GM18858 (cell line): ENCODE data around the gene LRPAP1.

Experiments
- ATAC-seq: cut with Tn5 transposase; IDR thresholded peaks from one replicate; pipeline ENCODE4 v1.9.1; 2021; ENCODE audit not compliant: unreplicated experiment

The LRPAP1 gene

GRCh38 chr4:3502941-3503936 is 29.0 kb downstream of the LRPAP1 start:
- no peak for ATAC-seq

GRCh38 chr4:3501825-3502425 is 30.3 kb downstream of the LRPAP1 start:
- ATAC-seq: no peak

GRCh38 chr4:3501126-3501824 is 30.9 kb downstream of the LRPAP1 start:
- ATAC-seq: no peak

- no peak for ATAC-seq
These were observed 31.6 kb downstream of the LRPAP1 start for GRCh38 chr4:3500634-3501101.

GRCh38 chr4:3500111-3500510 is 32.1 kb downstream of the LRPAP1 start:
- no peak for ATAC-seq

- ATAC-seq: no peak
These were observed 32.5 kb downstream of the LRPAP1 start for GRCh38 chr4:3499710-3500109.

- ATAC-seq: no peak
These were observed 33.2 kb downstream of the LRPAP1 start for GRCh38 chr4:3498901-3499510.

- ATAC-seq: no peak
These were observed 33.8 kb downstream of the LRPAP1 start for GRCh38 chr4:3498407-3498806.

GRCh38 chr4:3497523-3498389 is 34.5 kb downstream of the LRPAP1 start:
- ATAC-seq: no peak

- ATAC-seq: no peak
These were observed 35.1 kb downstream of the LRPAP1 start for GRCh38 chr4:3497095-3497494.

- no peak for ATAC-seq
These were observed 36.2 kb downstream of the LRPAP1 start for GRCh38 chr4:3496021-3496420.

- no peak for ATAC-seq
These were observed 36.8 kb downstream of the LRPAP1 start for GRCh38 chr4:3495204-3495975.

- no peak for ATAC-seq
These were observed 37.8 kb downstream of the LRPAP1 start for GRCh38 chr4:3494462-3494871.

GRCh38 chr4:3493720-3494461 is 38.3 kb downstream of the LRPAP1 start:
- ATAC-seq: no peak

GRCh38 chr4:3492741-3493719 is 39.2 kb downstream of the LRPAP1 start:
- no peak for ATAC-seq

- no peak for ATAC-seq
These were observed 40.4 kb downstream of the LRPAP1 start for GRCh38 chr4:3491681-3492405.

- ATAC-seq: no peak
These were observed 42.7 kb downstream of the LRPAP1 start for GRCh38 chr4:3489451-3489962.
